ENCODE results near the gene GNB4.

GNB4 gene

DNA sequence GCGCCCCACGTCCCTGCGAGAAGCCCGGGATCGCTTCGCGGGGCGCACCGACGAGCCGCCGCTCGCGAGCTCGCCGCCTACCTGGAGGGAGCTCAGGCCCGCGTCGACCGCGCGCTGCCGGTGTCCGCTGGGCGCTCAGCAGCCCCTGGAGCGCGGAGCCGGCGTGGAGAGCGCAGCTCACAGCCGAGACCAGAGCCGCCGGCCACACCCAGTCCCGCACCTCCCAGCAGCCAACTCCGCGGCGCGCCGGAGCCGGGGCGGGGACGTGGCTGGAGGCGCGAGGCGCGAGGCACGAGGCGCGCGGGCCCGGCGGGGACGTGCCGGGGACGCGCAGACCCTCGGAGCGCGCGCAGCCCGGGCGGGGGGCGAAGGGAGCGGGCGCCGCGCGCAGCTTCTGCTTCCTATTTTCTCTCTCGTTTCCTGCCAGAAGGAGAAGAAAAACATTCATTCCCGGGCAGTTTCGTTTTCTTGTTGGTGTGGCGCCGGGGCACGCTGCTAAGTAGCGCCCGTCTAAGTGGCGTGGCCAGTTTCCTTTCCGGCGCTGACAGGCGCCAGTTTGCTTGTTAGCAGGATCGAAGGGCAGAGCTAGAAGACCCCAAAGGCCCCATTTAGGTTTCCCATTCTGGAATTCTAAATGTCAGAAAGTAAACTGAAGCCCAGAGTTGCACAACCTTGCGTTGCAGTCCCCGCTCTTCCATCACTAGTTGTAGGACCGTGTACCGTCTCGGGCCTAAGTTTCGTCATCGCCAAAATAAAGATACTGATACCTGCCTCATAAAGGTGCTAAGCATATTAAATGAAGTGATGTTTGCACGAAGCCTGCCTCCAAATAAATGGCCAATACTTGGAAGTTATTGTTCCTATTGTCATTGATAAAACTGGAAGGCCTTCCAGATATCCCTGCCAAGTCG lies at the start of gene GNB4:
Gene GNB4, minus strand, starts transcription at position 206 of the 911 bp plus-strand sequence. CDS start 25,270 bp downstream, outside the sequence.
- peaks cover 24% of the 10 kb centered on the region for H3K4me1 ChIP-seq (ENCODE audit: control insufficient read depth, insufficient read depth, low read length)
- H3K36me3 ChIP-seq (ENCODE audit: control insufficient read depth, insufficient read depth, low read length, severe bottlenecking) = no peaks in the 10 kb centered on the region
- peak; percentile 95 for DNase-seq (ENCODE audit: low read depth)
- H3K27me3 ChIP-seq (replicated peaks; ENCODE audit: control insufficient read depth, insufficient read depth, low read length) = no peaks in the 10 kb centered on the region
- peak within 1 kb of the TSS; percentile 93 for H3K4me3 ChIP-seq (ENCODE audit: low read length)
- peak within 1 kb of the TSS; percentile 94 for H3K9ac ChIP-seq (ENCODE audit: low read length)
- H3K9me3 ChIP-seq (ENCODE audit: control insufficient read depth, low read length) = no peaks in the 10 kb centered on the region

DNA sequence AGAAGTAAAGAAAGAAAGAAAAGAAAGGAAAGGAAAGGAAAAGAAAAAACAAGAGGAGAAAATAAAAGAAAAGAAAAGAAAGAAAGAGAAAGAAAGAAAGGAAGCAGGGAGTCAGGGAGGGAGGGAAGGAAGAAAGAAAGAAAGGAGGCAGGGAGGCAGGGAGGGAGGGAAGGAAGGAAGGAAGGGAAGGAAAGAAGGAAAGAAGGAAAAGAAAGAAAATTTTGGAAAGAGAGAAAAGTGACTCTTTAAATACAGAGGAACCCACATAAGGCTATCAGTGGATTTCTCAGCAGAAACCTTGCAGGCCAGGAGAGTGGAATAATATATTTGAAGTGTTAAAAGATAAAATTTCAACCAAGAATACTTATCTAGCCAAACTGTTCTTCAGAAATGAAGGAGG lies 44.2 kb upstream of the GNB4 start:
- DNase-seq (ENCODE audit: low read depth) = no peak
- no peaks in the 10 kb centered on the region for H3K27me3 ChIP-seq (replicated peaks; ENCODE audit: control insufficient read depth, insufficient read depth, low read length)
- H3K9me3 ChIP-seq (ENCODE audit: control insufficient read depth, low read length) = peaks cover 62% of the 10 kb centered on the region
- no peak overlapping the region for H3K4me3 ChIP-seq (ENCODE audit: low read length)
- no peaks in the 10 kb centered on the region for H3K36me3 ChIP-seq (ENCODE audit: control insufficient read depth, insufficient read depth, low read length, severe bottlenecking)
- no peaks in the 10 kb centered on the region for H3K4me1 ChIP-seq (ENCODE audit: control insufficient read depth, insufficient read depth, low read length)
- no peak overlapping the region for H3K9ac ChIP-seq (ENCODE audit: low read length)

DNA sequence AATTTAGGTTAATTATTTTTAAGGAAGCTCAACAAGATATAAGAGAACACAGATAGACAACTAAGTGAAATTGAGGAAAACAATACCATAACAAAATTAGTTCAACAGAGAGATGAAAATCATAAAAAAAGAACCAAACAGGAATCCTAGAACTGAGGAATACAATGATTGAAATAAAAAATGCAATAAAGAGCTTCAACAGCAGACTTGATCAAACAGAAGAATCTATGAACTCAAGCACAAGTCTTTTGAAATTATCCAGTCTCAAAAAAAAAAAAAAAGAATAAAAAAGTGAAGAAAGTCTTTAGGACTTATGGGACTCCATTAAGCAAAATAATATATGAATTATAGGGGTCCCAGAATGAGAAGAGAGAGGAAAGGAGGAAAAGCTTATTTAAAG lies 42.0 kb upstream of the GNB4 start:
- Histone ChIP-seq H3K36me3 (ENCODE audit: control insufficient read depth, insufficient read depth, low read length, severe bottlenecking) (no peaks in the 10 kb centered on the region), H3K4me1 (ENCODE audit: control insufficient read depth, insufficient read depth, low read length) (no peaks in the 10 kb centered on the region), H3K4me3 (ENCODE audit: low read length) (no peak overlapping the region), H3K27me3 (replicated peaks; ENCODE audit: control insufficient read depth, insufficient read depth, low read length) (no peaks in the 10 kb centered on the region), H3K9ac (ENCODE audit: low read length) (no peak overlapping the region), H3K9me3 (ENCODE audit: control insufficient read depth, low read length) (peaks cover 63% of the 10 kb centered on the region)
- DNase-seq (ENCODE audit: low read depth) = no peak

DNA sequence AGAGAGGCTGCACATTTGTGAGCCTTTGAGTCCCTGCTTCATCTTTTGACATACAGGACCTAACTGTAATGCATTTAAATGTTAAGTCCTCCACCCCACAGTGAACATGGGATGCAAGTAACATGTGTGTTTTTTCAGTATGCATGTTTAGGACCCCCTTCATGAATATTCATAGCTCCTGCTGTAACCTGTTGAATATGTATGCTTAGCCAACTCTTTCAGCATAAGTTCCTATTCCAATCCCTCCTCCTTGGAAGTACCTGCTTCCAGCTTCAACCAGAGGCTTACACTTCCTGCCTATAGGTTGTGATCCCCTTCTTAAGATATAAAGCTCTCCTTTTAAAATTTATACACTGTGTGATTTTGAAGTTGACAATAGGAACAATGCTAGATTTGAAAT lies 36.9 kb upstream of the GNB4 start:
- Histone ChIP-seq H3K36me3 (ENCODE audit: control insufficient read depth, insufficient read depth, low read length, severe bottlenecking) (no peaks in the 10 kb centered on the region), H3K9ac (ENCODE audit: low read length) (no peak overlapping the region), H3K4me1 (ENCODE audit: control insufficient read depth, insufficient read depth, low read length) (no peaks in the 10 kb centered on the region), H3K4me3 (ENCODE audit: low read length) (no peak overlapping the region), H3K27me3 (replicated peaks; ENCODE audit: control insufficient read depth, insufficient read depth, low read length) (no peaks in the 10 kb centered on the region), H3K9me3 (ENCODE audit: control insufficient read depth, low read length) (peaks cover 25% of the 10 kb centered on the region)
- DNase-seq (ENCODE audit: low read depth) = no peak

DNA sequence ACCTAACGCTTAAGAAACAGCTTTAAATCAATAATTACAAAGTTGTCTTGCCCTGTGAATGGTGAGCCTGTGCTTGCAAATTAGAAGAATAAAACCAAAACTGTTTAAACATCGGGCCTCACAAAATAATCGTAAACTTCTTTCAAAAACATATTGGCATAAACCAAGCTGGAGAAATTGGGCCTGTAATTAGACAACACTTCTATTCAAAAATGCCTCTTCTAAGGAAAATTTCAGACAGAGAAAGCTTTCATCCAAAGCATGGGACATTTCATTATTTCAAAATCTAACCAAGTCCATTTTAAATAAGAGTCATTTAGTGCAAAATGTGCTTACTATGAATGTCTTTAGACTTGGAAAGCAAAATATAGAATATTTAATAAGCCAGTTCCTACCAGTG lies 35.5 kb upstream of the GNB4 start:
- no peak for DNase-seq (ENCODE audit: low read depth)
- Histone ChIP-seq H3K9me3 (ENCODE audit: control insufficient read depth, low read length) (peaks cover 13% of the 10 kb centered on the region), H3K4me1 (ENCODE audit: control insufficient read depth, insufficient read depth, low read length) (no peaks in the 10 kb centered on the region), H3K9ac (ENCODE audit: low read length) (no peak overlapping the region), H3K27me3 (replicated peaks; ENCODE audit: control insufficient read depth, insufficient read depth, low read length) (no peaks in the 10 kb centered on the region), H3K4me3 (ENCODE audit: low read length) (no peak overlapping the region), H3K36me3 (ENCODE audit: control insufficient read depth, insufficient read depth, low read length, severe bottlenecking) (no peaks in the 10 kb centered on the region)

DNA sequence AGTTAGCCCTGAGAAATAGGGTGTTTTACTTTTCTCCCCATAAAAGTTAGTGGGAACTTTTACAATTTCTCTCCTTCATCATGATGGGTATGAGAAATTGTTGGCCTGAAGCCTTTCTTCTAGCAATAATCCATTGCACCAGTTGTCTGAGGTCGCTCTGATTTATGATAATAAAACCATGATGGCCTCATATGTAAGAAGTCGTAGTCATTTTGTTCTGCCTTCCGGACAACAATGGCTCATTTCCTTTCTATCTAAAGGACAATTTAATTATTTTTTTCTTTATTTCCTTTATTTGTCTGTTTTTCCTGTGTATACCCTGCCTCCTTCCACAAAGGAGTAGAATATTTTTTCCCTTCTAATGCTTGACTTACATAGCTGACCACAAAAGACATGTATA lies 31.6 kb upstream of the GNB4 start:
- no peaks in the 10 kb centered on the region for H3K9me3 ChIP-seq (ENCODE audit: control insufficient read depth, low read length)
- no peak for DNase-seq (ENCODE audit: low read depth)
- H3K36me3 ChIP-seq (ENCODE audit: control insufficient read depth, insufficient read depth, low read length, severe bottlenecking) = no peaks in the 10 kb centered on the region
- no peak overlapping the region for H3K4me3 ChIP-seq (ENCODE audit: low read length)
- no peak overlapping the region for H3K9ac ChIP-seq (ENCODE audit: low read length)
- H3K4me1 ChIP-seq (ENCODE audit: control insufficient read depth, insufficient read depth, low read length) = no peaks in the 10 kb centered on the region
- no peaks in the 10 kb centered on the region for H3K27me3 ChIP-seq (replicated peaks; ENCODE audit: control insufficient read depth, insufficient read depth, low read length)

DNA sequence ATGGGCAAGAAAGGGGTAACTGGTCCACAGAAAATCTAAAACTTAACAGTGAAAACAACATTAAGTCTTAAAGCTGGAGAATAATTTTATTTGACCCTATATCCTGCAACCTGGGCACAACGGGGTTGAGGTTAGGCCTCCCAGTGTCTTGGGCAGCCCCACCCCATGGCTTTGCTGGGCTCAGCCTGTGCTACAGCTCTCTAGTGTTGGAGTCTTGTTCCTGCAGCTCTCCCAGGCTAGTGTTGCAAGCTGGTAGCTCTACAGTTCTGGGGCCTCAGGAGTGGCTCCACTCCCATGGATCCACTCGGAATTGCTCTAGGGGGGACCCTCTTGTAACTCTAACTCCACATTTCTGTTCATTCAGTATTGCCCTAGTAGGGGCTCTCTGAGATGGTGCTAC lies 24.9 kb upstream of the GNB4 start:
- H3K9ac ChIP-seq (ENCODE audit: low read length) = no peak overlapping the region
- no peaks in the 10 kb centered on the region for H3K27me3 ChIP-seq (replicated peaks; ENCODE audit: control insufficient read depth, insufficient read depth, low read length)
- DNase-seq (ENCODE audit: low read depth) = no peak
- no peak overlapping the region for H3K4me3 ChIP-seq (ENCODE audit: low read length)
- no peaks in the 10 kb centered on the region for H3K36me3 ChIP-seq (ENCODE audit: control insufficient read depth, insufficient read depth, low read length, severe bottlenecking)
- no peaks in the 10 kb centered on the region for H3K9me3 ChIP-seq (ENCODE audit: control insufficient read depth, low read length)
- no peaks in the 10 kb centered on the region for H3K4me1 ChIP-seq (ENCODE audit: control insufficient read depth, insufficient read depth, low read length)

DNA sequence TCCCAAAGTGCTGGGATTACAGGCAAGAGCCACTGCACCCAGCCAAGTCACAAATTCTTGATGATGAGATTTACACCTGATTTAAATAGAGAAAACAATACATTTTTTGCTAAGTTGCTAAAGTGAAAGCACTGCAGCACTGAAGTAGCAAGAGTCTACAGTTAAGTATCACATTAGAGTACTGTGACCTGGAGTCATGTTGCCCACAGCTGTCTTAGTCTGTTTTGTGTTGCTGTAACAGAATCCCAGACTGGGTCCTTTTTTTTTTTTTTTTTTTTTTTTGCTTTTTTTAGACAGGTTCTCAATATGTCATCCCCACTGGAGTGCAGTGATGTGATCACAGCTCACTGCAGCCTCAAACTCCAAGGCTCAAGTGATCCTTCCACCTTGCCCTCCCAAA lies 23.2 kb upstream of the GNB4 start:
- H3K4me1 ChIP-seq (ENCODE audit: control insufficient read depth, insufficient read depth, low read length) = no peaks in the 10 kb centered on the region
- no peak overlapping the region for H3K4me3 ChIP-seq (ENCODE audit: low read length)
- H3K9ac ChIP-seq (ENCODE audit: low read length) = no peak overlapping the region
- no peaks in the 10 kb centered on the region for H3K9me3 ChIP-seq (ENCODE audit: control insufficient read depth, low read length)
- no peaks in the 10 kb centered on the region for H3K36me3 ChIP-seq (ENCODE audit: control insufficient read depth, insufficient read depth, low read length, severe bottlenecking)
- DNase-seq (ENCODE audit: low read depth) = no peak
- H3K27me3 ChIP-seq (replicated peaks; ENCODE audit: control insufficient read depth, insufficient read depth, low read length) = no peaks in the 10 kb centered on the region

DNA sequence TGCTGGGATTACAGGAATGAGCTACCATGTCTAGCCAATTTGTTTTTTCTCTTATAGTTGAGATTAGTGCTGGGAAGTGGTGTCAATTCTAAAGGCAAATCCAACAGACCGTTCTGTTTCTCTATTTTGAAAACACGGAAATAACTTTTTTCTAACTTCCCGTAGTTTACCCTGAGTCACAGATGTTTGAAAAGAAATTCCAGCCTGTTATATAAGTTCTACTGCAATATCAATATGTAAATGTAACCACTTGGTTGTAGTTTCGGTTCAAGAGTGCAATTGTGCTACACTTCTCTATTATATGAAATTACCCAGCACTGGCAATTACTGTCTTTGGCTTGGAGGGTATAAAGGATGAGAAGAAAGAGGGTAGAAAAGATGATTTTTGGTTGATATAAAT lies 22.3 kb upstream of the GNB4 start:
- DNase-seq (ENCODE audit: low read depth) = no peak
- no peaks in the 10 kb centered on the region for H3K4me1 ChIP-seq (ENCODE audit: control insufficient read depth, insufficient read depth, low read length)
- H3K9me3 ChIP-seq (ENCODE audit: control insufficient read depth, low read length) = no peaks in the 10 kb centered on the region
- no peaks in the 10 kb centered on the region for H3K27me3 ChIP-seq (replicated peaks; ENCODE audit: control insufficient read depth, insufficient read depth, low read length)
- no peak overlapping the region for H3K9ac ChIP-seq (ENCODE audit: low read length)
- no peak overlapping the region for H3K4me3 ChIP-seq (ENCODE audit: low read length)
- H3K36me3 ChIP-seq (ENCODE audit: control insufficient read depth, insufficient read depth, low read length, severe bottlenecking) = no peaks in the 10 kb centered on the region

DNA sequence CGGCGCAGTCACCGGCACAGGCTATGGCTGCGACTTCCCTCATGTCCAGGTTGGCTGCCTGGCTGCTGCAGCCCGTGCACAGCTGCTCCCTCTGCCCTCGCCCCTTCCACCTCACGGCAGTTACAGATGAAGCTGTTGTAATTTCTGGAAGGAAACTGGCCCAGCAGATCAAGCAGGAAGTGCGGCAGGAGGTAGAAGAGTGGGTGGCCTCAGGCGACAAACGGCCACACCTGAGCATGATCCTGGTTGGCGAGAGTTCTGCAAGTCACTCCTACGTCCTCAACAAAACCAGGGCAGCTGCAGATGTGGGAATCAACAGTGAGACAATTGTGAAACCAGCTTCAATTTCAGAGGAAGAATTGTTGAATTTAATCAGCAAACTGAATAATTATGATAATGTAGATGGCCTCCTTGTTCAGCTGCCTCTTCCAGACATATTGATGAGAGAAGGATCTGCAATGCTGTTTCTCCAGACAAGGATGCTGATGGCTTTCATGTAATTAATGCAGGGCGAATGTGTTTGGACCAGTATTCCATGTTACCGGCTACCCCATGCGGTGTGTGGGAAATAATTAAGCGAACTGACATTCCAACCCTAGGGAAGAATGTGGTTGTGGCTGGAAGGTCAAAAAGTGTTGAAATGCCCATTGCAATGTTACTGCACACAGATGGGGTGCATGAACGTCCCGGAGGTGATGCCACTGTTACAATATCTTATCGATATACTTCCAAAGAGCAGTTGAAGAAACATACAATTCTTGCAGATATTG lies 13.2 kb upstream of the GNB4 start:
- Histone ChIP-seq H3K4me3 (ENCODE audit: low read length) (no peak overlapping the region), H3K4me1 (ENCODE audit: control insufficient read depth, insufficient read depth, low read length) (peaks cover 3% of the 10 kb centered on the region), H3K9ac (ENCODE audit: low read length) (no peak overlapping the region), H3K9me3 (ENCODE audit: control insufficient read depth, low read length) (no peaks in the 10 kb centered on the region), H3K36me3 (ENCODE audit: control insufficient read depth, insufficient read depth, low read length, severe bottlenecking) (no peaks in the 10 kb centered on the region), H3K27me3 (replicated peaks; ENCODE audit: control insufficient read depth, insufficient read depth, low read length) (no peaks in the 10 kb centered on the region)
- DNase-seq (ENCODE audit: low read depth) = no peak

DNA sequence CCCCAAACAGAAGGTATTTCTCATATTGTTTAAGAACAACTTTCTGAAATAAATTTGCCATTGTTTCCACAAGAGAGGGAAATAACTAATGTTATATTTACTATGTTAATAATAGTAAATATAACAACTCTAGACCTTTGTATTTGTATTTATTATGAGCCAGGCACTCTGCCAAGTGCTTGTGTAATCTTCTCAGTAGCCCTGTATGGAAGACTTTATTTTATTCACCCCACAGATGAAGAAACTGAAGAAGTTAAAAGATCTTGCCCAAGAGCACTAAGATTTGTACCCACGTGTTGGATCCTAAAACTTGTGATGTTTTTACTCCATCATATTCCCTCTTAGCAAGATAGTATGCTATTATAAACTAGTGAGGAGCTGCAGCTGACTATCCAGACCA lies 12.0 kb upstream of the GNB4 start:
- no peak overlapping the region for H3K4me3 ChIP-seq (ENCODE audit: low read length)
- peaks cover 3% of the 10 kb centered on the region for H3K4me1 ChIP-seq (ENCODE audit: control insufficient read depth, insufficient read depth, low read length)
- H3K9ac ChIP-seq (ENCODE audit: low read length) = no peak overlapping the region
- no peaks in the 10 kb centered on the region for H3K36me3 ChIP-seq (ENCODE audit: control insufficient read depth, insufficient read depth, low read length, severe bottlenecking)
- peak; percentile 41 for DNase-seq (ENCODE audit: low read depth)
- no peaks in the 10 kb centered on the region for H3K27me3 ChIP-seq (replicated peaks; ENCODE audit: control insufficient read depth, insufficient read depth, low read length)
- H3K9me3 ChIP-seq (ENCODE audit: control insufficient read depth, low read length) = no peaks in the 10 kb centered on the region
